GM18873 (cell line): ENCODE measurements around the gene TP53BP2.

Experiments
- ATAC-seq: cut with Tn5 transposase; IDR thresholded peaks from one replicate; pipeline ENCODE4 v1.9.1; 2021; ENCODE audit warnings: mild to moderate bottlenecking, moderate library complexity, moderate number of reproducible peaks; ENCODE audit not compliant: unreplicated experiment, low FRiP score

Gene TP53BP2

DNA sequence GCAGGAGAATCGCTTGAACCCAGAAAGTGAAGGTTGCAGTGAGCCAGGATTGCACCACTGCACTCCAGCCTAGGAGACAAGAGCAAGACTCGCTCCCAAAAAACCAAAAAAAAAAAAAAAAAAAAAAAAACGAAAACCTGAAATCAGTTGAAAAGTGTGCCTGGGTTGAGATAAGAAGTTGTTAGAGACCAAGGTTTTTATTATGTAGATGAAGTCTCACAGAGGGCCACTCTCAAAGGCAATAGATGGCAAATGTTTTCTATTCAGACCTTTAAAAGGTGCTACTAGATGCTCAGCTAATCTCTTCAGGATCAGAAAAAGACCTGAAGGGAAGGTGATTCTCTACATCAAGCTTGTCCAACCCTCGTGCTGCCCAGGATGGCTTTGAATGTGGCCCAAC lies 115.8 kb downstream of the TP53BP2 start:
- no peak for ATAC-seq
